ENCODE results near the gene RAB6B. TPM values are rescaled to one million over a fixed set of nuclear protein-coding genes. Genes with fewer than 3 reads are reported as not detected.

Gene RAB6B
- polyA plus RNA-seq, 1 donor (not counting 4 experiments of a cell fraction or from before 2014, with no cell fraction given): 2.2 TPM

DNA sequence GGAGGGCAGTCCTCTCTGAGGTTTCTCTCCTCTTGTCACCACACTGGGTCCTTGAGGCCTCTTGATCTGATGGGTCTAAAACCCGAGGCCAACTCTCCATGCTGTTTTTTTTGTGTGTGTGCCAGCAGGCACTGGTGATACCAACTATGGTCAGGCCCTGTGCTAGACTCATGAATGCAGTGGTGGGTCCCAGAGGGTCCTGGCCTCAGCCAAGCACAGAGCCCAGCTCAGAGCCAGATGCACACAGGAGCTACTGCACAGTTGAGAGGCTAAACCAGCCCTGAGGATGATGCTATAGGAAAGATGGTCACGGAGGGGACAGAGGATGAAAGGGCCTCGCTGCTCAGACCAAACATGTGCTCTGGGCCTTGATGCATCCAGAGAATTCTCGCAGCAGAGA lies 33.5 kb downstream of the RAB6B start:
- Histone ChIP-seq H3K9me3 (ENCODE audit: control insufficient read depth, low read depth, low read length) (no peaks in the 10 kb centered on the region), H3K4me2 (ENCODE audit: control insufficient read depth, extremely low read depth, insufficient read depth, low read depth, low read length) (no peak overlapping the region), H3K9me1 (ENCODE audit: control insufficient read depth, extremely low read depth, insufficient read depth, low read length) (no peaks in the 10 kb centered on the region), H2AFZ (ENCODE audit: control insufficient read depth, low read length) (no peak overlapping the region), H3K79me2 (ENCODE audit: control insufficient read depth, insufficient read depth, low read length) (no peaks in the 10 kb centered on the region), H3K9ac (ENCODE audit: control insufficient read depth, extremely low read depth, insufficient read depth, low read length) (no peak overlapping the region), H3K36me3 (ENCODE audit: control insufficient read depth in 2 of 2, extremely low read depth in 1 of 2, insufficient read depth in 2 of 2, low read length in 2 of 2) (no peaks in the 10 kb centered on the region), H3K4me1 (ENCODE audit: control insufficient read depth, extremely low read depth, insufficient read depth, low read length) (no peaks in the 10 kb centered on the region), H3K27me3 (ENCODE audit: control insufficient read depth, extremely low read depth, insufficient read depth, low read length) (no peaks in the 10 kb centered on the region), H3K27ac (ENCODE audit: control insufficient read depth, insufficient read depth, low read length) (no peak overlapping the region), H4K20me1 (ENCODE audit: control insufficient read depth, extremely low read depth, insufficient read depth, low read length) (no peaks in the 10 kb centered on the region), H3K4me3 (ENCODE audit: control insufficient read depth in 2 of 3, extremely low read depth in 1 of 3, insufficient read depth in 2 of 3, low read depth in 1 of 3, low read length in 3 of 3) (no peak overlapping the region)
- TF ChIP-seq, protein P1, sequence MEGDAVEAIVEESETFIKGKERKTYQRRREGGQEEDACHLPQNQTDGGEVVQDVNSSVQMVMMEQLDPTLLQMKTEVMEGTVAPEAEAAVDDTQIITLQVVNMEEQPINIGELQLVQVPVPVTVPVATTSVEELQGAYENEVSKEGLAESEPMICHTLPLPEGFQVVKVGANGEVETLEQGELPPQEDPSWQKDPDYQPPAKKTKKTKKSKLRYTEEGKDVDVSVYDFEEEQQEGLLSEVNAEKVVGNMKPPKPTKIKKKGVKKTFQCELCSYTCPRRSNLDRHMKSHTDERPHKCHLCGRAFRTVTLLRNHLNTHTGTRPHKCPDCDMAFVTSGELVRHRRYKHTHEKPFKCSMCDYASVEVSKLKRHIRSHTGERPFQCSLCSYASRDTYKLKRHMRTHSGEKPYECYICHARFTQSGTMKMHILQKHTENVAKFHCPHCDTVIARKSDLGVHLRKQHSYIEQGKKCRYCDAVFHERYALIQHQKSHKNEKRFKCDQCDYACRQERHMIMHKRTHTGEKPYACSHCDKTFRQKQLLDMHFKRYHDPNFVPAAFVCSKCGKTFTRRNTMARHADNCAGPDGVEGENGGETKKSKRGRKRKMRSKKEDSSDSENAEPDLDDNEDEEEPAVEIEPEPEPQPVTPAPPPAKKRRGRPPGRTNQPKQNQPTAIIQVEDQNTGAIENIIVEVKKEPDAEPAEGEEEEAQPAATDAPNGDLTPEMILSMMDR (optimal IDR thresholded peaks at IDR 0.05 in 1 of 3, IDR thresholded peaks at IDR 0.05 in 1 of 3, conservative IDR thresholded peaks at IDR 0.05 in 1 of 3; ENCODE audit: extremely low read depth in 1 of 3, insufficient read depth in 2 of 3, low read length in 3 of 3): no peak
- no peak for TF ChIP-seq EZH2 (IDR thresholded peaks at IDR 0.05; ENCODE audit: low read length)
- dilution Hi-C loops (cut with MboI; ENCODE audit: extremely low pct_ligation_motif_present, low sequenced_read_pairs): no loop called here
- FAIRE-seq (no peak), DNase-seq (ENCODE audit: low read depth, low spot score) (no peak)

DNA sequence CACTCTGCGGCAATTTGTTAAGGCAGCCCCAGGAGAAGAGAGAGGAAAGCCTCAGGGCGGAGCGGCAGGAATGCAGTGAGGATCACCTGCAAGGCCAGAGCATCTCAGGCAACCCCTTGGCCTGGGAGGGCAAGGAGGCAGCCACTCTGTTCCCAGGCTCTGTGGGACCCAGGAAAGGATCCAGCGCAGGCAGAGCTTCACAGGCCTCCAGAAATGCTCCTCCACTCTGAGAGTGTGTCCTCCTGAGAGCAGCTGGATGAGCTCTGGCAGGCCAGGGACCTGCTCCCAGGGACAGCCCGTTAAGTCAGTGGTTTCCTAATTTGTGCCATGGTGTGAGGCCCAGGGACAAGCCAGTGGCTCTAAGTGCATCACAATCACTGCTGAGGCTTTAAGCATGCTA lies 35.2 kb downstream of the RAB6B start:
- Histone ChIP-seq H3K9me1 (ENCODE audit: control insufficient read depth, extremely low read depth, insufficient read depth, low read length) (no peaks in the 10 kb centered on the region), H3K4me2 (ENCODE audit: control insufficient read depth, extremely low read depth, insufficient read depth, low read depth, low read length) (no peak overlapping the region), H3K27me3 (ENCODE audit: control insufficient read depth, extremely low read depth, insufficient read depth, low read length) (no peaks in the 10 kb centered on the region), H2AFZ (ENCODE audit: control insufficient read depth, low read length) (no peak overlapping the region), H3K4me3 (ENCODE audit: control insufficient read depth in 2 of 3, extremely low read depth in 1 of 3, insufficient read depth in 2 of 3, low read depth in 1 of 3, low read length in 3 of 3) (no peak overlapping the region), H3K9ac (ENCODE audit: control insufficient read depth, extremely low read depth, insufficient read depth, low read length) (no peak overlapping the region), H3K9me3 (ENCODE audit: control insufficient read depth, low read depth, low read length) (no peaks in the 10 kb centered on the region), H3K4me1 (ENCODE audit: control insufficient read depth, extremely low read depth, insufficient read depth, low read length) (no peaks in the 10 kb centered on the region), H3K36me3 (ENCODE audit: control insufficient read depth in 2 of 2, extremely low read depth in 1 of 2, insufficient read depth in 2 of 2, low read length in 2 of 2) (no peaks in the 10 kb centered on the region), H3K79me2 (ENCODE audit: control insufficient read depth, insufficient read depth, low read length) (no peaks in the 10 kb centered on the region), H4K20me1 (ENCODE audit: control insufficient read depth, extremely low read depth, insufficient read depth, low read length) (no peaks in the 10 kb centered on the region), H3K27ac (ENCODE audit: control insufficient read depth, insufficient read depth, low read length) (no peak overlapping the region)
- DNase-seq (ENCODE audit: low read depth, low spot score) (no peak), FAIRE-seq (no peak)
- dilution Hi-C loops (cut with MboI; ENCODE audit: extremely low pct_ligation_motif_present, low sequenced_read_pairs): no loop called here
- TF ChIP-seq EZH2 (IDR thresholded peaks at IDR 0.05; ENCODE audit: low read length): no peak
- TF ChIP-seq, protein P1 (optimal IDR thresholded peaks at IDR 0.05 in 1 of 3, IDR thresholded peaks at IDR 0.05 in 1 of 3, conservative IDR thresholded peaks at IDR 0.05 in 1 of 3; ENCODE audit: extremely low read depth in 1 of 3, insufficient read depth in 2 of 3, low read length in 3 of 3): no peak
